Stimulated activated CD4-positive, alpha-beta T cell treated with anti-CD3 and anti-CD28 coated beads, Interleukin-4, amount 100 ng/mL, for 4 hours (primary cell): ENCODE data around the gene GBF1.
"Not testable (repeated sequence)": the region's sequence is repeated elsewhere in the genome, so short reads cannot be mapped to it uniquely, and the experiment has no call there.

ENCODE experiments used
- DNase-seq, 2 experiments: peaks; one replicate each; pipeline ENCODE4 v3.0.0-alpha.2; 2020

The GBF1 gene

DNA sequence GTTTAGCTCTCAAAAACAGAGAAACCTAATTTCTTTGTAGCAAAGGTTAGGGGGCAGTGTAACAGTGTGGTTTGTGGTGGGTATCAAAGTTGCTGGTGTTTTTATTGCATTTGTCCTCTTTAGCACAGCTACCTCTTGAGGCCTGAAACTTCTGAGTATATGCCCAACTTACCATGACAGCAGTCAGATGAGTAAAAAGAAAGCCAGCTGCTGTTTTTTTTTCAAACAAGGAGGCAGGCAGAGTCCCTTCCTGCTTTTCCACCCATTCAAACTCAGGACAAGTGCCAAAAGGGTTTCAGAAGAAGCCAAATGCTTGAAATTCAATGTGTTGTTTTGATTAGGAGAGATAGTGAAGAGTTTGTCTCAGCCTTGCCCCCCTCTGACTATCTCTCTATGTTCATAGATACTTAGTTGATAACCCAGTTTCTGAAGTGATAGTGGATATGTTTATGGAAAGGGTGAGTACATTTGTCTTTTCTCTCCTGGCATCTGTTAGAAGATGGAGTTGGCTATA, 23.1 kb downstream of the GBF1 start:
- DNase-seq, result no peak

DNA sequence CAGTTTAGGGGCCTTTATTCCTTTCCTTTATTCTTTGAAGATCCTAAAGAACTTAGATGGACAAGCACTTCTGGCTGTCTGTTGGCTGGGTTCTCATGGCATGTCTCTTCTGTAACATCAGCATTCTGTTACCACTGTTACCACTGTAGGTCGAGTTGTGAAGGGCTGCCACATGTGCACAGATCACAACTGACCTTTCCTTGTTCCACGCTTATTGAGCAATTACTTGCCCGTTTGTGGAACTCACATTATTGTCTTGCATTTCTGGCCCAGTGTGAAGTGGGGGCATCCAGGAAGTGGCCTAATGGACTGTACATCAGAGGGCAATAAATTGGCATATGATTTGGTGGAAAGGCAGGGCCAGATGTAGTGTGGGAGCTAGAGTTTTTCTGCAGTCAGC, 23.7 kb downstream of the GBF1 start:
- no peak for DNase-seq

- DNase-seq, result no peak
These were observed 28.7 kb downstream of the GBF1 start for GRCh38 chr10:102274062-102274461.

- DNase-seq, result no peak
These were observed 30.0 kb downstream of the GBF1 start for GRCh38 chr10:102275343-102275742.

DNA sequence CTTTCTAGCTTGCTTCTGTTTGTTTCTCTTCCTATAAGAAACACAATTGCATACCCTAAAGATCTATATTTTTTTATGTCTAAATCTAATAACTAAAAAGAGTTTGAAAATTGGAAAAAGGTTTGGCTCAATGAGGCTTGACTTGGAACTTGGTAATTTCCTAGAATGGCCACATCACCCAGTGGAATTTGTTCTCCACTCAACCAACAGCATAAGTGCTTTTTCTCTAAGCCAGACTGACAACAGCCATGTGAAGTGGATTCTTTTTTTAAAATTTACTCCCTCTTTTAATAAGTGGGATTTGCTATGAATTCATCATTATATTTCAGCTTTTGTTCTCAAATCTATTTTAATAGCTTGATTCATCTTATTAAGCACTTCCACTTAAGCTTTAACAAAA, 33.8 kb downstream of the GBF1 start:
- no peak for DNase-seq

GRCh38 chr10:102280397-102281101, 35.2 kb downstream of the GBF1 start:
- no peak for DNase-seq

GRCh38 chr10:102281102-102281487, 35.8 kb downstream of the GBF1 start:
- DNase-seq, result no peak

GRCh38 chr10:102283488-102283887, 38.2 kb downstream of the GBF1 start:
- no peak for DNase-seq

DNA sequence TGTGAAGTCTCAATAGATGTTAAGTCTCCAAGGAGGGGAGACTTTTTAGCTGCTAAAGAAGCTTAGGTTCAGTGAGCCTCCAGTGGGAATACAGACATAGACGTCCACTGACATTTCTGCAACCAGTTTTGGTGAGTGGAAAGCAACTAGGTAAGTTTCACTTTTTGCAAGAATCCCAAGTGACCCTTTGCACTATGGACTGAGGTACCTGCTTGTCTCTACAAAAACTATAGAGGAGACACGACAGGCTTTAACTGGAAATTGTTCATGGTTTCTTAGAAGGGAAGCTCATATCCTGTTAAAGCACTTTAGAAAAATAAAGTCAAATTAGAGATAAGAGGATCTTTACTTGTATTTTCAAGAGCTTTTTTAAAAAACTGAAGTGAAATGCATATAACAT, 38.6 kb downstream of the GBF1 start:
- no peak for DNase-seq

GRCh38 chr10:102284531-102284930, 39.2 kb downstream of the GBF1 start:
- DNase-seq, result no peak

GRCh38 chr10:102285133-102285532, 39.8 kb downstream of the GBF1 start:
- no peak for DNase-seq

GRCh38 chr10:102286216-102286615, 40.9 kb downstream of the GBF1 start:
- no peak for DNase-seq

GRCh38 chr10:102287538-102287937, 42.2 kb downstream of the GBF1 start:
- DNase-seq, result no peak

DNA sequence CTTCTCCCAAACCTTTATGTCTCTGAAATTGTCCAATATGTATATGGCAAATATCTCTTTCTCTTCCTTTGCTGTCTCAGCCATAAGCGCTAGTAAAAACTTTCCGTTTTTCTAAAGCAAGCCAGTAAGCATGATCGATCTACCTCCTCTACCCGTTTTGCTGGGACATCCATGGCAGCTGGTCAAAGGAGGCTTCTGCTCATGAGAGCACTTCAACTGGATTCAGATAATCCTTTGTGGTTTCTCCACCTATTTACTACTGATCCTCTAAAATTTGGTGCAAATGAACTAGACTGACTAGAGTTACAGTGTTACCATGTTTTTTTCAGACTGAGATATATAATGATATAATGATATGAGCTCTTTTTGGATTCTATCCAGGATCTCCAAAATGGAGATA, 42.7 kb downstream of the GBF1 start:
- DNase-seq, result no peak

DNA sequence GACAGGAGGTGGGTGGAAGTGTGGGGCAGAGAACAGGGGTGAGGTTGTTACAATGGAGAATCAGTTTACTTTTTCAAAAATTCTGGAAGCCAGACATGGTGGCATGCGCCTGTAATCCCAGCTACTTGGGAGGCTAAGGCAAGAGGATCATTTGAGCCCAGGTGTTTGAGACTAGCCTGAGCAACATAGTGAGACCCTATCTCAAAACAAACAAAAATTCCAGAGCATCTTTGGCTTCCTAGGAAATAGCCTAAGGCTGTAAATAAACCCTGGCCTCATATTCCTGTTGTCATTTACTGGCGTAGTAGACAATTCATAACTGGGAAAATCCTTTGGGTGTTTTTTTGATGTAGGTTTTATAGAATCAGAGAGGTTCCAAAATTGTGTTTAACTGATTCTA, 44.0 kb downstream of the GBF1 start:
- no peak for DNase-seq

- DNase-seq, result no peak
These were observed 44.5 kb downstream of the GBF1 start for GRCh38 chr10:102289840-102290239.

GRCh38 chr10:102291221-102291905, 46.0 kb downstream of the GBF1 start:
- no peak for DNase-seq

DNA sequence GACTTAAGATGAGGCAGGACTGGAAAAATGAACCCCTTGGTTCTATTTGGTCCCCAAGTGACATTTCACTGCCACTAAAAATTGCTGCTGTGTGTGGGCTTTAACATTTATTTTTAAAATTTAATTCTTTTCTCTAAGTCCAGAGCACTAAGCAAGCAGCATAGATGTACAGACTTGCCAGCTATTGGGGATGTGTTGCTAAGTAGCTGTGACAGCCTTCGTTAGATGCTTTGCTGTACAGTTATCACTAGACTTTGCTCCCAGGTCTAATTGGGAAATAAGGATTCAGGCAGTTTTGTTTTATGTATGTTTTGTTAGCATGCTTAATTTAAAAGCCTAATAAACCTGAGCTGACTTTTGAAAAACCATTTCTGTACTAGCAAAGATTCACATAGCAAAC, 51.8 kb downstream of the GBF1 start:
- DNase-seq, result no peak

DNA sequence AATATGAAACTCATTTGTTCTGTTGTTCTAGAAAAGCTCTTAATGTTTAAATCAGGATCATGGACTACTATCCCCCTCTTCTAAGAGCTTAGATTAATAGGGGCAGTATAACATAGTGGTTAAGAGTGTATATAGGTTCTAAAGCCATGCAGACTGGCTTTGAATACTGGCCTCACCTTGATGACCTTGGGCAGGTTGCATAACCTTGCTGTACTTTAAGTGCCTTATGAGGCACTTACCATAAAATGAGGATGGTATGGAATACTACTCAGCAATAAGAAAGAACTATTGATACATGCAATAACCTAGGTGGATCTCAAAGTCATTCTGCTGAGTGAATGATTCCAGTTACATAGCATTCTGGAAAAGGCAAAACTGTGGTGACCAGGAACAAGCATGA, 53.6 kb downstream of the GBF1 start:
- DNase-seq, result no peak

DNA sequence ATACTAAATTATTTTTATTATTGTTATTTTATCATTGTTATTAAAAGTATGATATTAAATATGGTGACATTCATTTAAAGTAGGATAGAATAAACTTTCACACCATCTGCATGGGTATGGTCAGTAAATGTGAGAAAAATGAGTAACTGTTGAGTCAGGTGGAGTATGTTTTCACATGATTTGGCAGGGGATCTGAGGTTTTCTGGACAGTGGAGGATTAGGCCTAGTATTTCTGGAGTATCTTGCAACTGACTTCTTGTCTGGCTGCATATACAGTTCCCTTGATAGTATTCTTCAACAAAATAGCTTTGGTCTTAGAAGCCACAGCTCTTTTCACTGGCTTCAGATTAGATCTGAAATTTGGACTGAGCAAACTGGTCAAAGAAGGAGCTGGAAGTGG, 54.5 kb downstream of the GBF1 start:
- no peak for DNase-seq

DNA sequence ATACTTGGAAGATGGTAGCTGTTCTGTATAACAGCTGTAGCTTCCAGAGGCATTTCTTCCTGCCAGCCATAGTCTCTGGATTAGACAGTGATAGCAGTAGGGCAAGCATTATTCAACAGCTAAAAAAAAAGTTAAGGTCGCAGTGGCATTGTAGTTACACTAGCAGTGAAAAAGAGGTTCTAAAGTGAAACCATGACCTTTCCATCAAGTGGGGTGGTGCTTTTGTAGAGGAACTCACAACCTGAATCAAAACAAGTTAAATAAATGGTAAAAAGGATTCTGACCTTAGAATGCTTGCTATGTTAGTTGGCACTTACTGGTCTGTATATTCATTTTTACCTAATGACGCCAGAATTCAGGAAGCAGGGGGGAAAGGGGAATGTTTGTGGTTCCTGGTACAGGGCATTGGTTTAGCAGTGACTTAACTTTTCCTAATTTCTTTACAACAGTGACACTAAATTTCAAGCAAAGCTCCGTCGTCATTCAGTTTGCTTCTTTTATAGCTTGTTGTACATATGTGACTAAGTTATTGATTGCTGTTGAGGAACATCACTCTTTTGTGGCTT, 55.0 kb downstream of the GBF1 start:
- DNase-seq, result no peak

DNA sequence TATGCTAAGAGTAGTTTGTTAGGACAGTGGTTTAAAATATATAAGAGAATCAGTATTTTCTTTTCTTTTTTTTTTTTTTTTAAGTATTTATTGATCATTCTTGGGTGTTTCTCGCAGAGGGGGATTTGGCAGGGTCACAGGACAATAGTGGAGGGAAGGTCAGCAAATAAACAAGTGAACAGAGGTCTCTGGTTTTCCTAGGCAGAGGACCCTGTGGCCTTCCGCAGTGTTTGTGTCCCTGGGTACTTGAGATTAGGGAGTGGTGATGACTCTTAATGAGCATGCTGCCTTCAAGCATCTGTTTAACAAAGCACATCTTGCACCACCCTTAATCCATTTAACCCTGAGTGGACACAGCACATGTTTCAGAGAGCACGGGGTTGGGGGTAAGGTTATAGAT, 55.6 kb downstream of the GBF1 start:
- not testable (repeated sequence) for DNase-seq

DNA sequence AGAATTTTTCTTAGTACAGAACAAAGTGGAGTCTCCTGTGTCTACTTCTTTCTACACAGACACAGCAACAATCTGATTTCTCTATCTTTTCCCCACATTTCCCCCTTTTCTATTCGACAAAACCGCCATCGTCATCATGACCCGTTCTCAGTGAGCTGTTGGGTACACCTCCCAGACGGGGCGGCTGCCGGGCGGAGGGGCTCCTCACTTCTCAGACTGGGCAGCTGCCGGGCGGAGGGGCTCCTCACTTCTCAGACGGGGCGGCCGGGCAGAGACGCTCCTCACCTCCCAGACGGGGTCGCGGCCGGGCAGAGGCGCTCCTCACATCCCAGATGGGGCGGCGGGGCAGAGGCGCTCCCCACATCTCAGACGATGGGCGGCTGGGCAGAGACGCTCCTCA, 56.0 kb downstream of the GBF1 start:
- DNase-seq, result not testable (repeated sequence)

DNA sequence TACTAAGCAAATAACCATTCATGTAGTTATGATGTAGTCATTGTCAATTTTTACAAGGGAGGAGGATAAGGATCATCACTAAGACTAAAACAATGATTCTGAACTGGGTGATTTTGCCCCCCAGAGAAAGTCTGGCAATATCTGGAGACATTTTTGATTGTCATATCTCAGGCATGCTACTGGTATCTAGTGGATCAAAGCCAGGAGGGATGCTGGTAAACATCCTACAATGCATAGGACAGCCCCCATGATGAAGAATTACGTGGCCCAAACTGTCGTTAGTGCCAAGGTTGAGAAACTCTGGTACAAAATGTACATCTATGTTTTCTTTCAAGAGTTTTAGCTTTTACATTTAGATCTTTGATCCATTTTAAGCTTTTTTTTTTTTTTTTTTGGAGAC, 57.3 kb downstream of the GBF1 start:
- DNase-seq, result no peak
